Ascending aorta (tissue), 2 donors: ENCODE results near the gene CD3D. TPM values are rescaled to one million over a fixed set of nuclear protein-coding genes. Genes with fewer than 3 reads are reported as not detected.

Source experiments
- DNase-seq, 2 donors: peaks; one replicate each; pipeline ENCODE4 v3.0.0-alpha.2; 2019; ENCODE audit warnings: low spot score in 2 of 2
- H3K27ac ChIP-seq, 2 donors: fragments of 200-600 bp; sonication (generic); one replicate each; pipeline ENCODE4 v1.5.1; 2016 to 2017; ENCODE audit warnings: mild to moderate bottlenecking in 1 of 2
- H3K27me3 ChIP-seq: fragments of 200-600 bp; sonication (generic); one replicate; pipeline ENCODE4 v1.5.1; 2017
- H3K36me3 ChIP-seq, 2 donors: fragments of 200-600 bp; sonication (generic); one replicate each; pipeline ENCODE4 v1.5.1; 2016
- H3K4me1 ChIP-seq, 2 donors: fragments of 200-600 bp; sonication (generic); one replicate each; pipeline ENCODE4 v1.5.1; 2016 to 2017; ENCODE audit warnings: mild to moderate bottlenecking in 1 of 2
- H3K4me3 ChIP-seq, 2 donors: fragments of 200-600 bp; sonication (generic); one replicate each; pipeline ENCODE4 v1.5.1; 2016 to 2017; ENCODE audit warnings: mild to moderate bottlenecking in 1 of 2
- H3K9me3 ChIP-seq, 2 donors: fragments of 200-600 bp; sonication (generic); one replicate each; pipeline ENCODE4 v1.5.1; 2016
- intact Hi-C: fragments of 100-400 bp; cut with DNase I; formaldehyde crosslinking; loops from one replicate; pipeline ENCODE4 v1.15.1; 2023
- total RNA-seq: library from RNA; depleted of rRNA; stranded (reverse); fragments of >200 nt; gene quantifications from one replicate; pipeline ENCODE4 v1.1.0, GENCODE V29; 2016
- TF ChIP-seq, protein P1 (sequence below), 3 experiments: fragments of 200-600 bp in 2 of 3; fragments of 450-650 bp in 1 of 3; sonication (generic) in 2 of 3; IDR thresholded peaks; one replicate each; pipeline ENCODE4 v1.5.1; 2016 to 2019; ENCODE audit warnings: antibody characterized with exemption in 3 of 3, mild to moderate bottlenecking in 1 of 3, moderate library complexity in 1 of 3

Gene CD3D
- total RNA-seq, 1 donor from 2014 or later, result not detected

GRCh38 chr11:118318124-118318523, 24.4 kb downstream of the CD3D start:
- TF ChIP-seq, protein P1, sequence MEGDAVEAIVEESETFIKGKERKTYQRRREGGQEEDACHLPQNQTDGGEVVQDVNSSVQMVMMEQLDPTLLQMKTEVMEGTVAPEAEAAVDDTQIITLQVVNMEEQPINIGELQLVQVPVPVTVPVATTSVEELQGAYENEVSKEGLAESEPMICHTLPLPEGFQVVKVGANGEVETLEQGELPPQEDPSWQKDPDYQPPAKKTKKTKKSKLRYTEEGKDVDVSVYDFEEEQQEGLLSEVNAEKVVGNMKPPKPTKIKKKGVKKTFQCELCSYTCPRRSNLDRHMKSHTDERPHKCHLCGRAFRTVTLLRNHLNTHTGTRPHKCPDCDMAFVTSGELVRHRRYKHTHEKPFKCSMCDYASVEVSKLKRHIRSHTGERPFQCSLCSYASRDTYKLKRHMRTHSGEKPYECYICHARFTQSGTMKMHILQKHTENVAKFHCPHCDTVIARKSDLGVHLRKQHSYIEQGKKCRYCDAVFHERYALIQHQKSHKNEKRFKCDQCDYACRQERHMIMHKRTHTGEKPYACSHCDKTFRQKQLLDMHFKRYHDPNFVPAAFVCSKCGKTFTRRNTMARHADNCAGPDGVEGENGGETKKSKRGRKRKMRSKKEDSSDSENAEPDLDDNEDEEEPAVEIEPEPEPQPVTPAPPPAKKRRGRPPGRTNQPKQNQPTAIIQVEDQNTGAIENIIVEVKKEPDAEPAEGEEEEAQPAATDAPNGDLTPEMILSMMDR (IDR thresholded peaks at IDR 0.05), result no peak
- intact Hi-C loops, result no loop called here
- no peak for DNase-seq
- Histone ChIP-seq H3K27ac (no peak overlapping the region), H3K4me1 (no peaks in the 10 kb centered on the region), H3K4me3 (no peak overlapping the region), H3K9me3 (no peaks in the 10 kb centered on the region), H3K27me3 (no peaks in the 10 kb centered on the region), H3K36me3 (no peaks in the 10 kb centered on the region)

DNA sequence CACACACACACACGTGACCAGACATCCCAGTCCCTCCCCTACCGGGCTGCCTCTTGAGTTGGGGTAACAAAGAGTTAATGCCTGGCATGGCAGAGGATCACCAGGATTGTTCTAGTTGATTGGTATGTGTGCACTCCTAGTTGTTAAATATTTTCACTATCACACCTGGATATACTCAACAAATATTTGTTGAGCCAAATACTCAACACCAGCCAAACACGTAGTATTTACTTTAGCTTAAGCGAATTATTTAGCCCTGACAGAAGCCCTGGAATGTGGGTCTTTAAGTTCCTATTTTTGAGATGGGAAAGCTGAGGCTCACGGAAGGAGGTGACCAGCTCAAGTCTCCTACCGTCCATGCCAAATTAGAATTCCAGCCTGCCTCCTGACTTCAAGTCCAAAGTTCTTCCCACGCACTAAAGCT, 27.5 kb downstream of the CD3D start:
- no peak overlapping the region for H3K27ac ChIP-seq
- no peaks in the 10 kb centered on the region for H3K4me1 ChIP-seq
- no peak overlapping the region for H3K4me3 ChIP-seq
- no peak for DNase-seq
- H3K27me3 ChIP-seq, result no peaks in the 10 kb centered on the region
- H3K36me3 ChIP-seq, result no peaks in the 10 kb centered on the region
- TF ChIP-seq, protein P1 (IDR thresholded peaks at IDR 0.05), result no peak
- no peaks in the 10 kb centered on the region for H3K9me3 ChIP-seq
- intact Hi-C loops, result no loop called here

- intact Hi-C loops, result no loop called here
- Histone ChIP-seq H3K27me3 (no peaks in the 10 kb centered on the region), H3K4me3 (no peak overlapping the region), H3K36me3 (no peaks in the 10 kb centered on the region), H3K27ac (no peak overlapping the region), H3K4me1 (no peaks in the 10 kb centered on the region), H3K9me3 (no peaks in the 10 kb centered on the region)
- DNase-seq, result no peak
- TF ChIP-seq, protein P1 (IDR thresholded peaks at IDR 0.05), result no peak
Measured at GRCh38 chr11:118313242-118313641, 29.3 kb downstream of the CD3D start.

DNA sequence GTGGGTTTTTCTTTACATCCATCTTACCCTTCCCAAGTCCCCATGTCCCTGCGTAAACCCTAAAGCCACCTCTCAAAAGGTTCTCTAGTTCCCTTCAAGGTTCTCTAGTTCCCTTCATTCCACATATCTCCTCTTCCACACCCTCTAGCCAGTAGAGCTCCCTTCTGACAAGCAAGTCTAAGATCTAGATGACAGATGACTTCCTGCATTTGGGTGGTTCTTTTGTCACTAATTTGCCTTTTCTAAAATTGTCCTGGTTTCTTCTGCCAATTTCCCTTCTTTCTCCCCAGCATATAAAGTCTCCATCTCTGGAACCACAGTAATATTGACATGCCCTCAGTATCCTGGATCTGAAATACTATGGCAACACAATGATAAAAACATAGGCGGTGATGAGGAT, 30.2 kb downstream of the CD3D start:
- Histone ChIP-seq H3K9me3 (no peaks in the 10 kb centered on the region), H3K27me3 (no peaks in the 10 kb centered on the region), H3K4me3 (no peak overlapping the region), H3K27ac (no peak overlapping the region), H3K36me3 (no peaks in the 10 kb centered on the region), H3K4me1 (no peaks in the 10 kb centered on the region)
- no peak for DNase-seq
- intact Hi-C loops, result no loop called here
- TF ChIP-seq, protein P1 (IDR thresholded peaks at IDR 0.05), result no peak

DNA sequence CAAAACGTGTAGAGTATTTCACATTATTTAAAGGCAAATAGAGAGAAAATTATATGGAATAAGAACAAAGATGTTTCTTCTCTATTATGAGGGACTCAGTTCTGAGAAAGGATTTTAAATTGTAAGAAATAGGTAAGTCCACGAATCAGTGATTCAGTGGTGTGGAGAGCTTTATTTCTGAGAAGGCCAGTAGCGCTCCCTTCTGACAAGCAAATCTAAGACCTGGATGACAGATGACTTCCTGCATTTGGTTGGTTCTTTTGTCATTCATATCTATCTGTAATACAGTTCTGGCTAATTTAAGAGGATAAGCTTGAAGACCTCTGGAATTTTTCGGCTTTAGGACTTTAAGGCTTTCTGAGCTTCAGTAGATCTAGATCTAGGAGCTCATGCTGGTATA, 31.0 kb downstream of the CD3D start:
- TF ChIP-seq, protein P1 (IDR thresholded peaks at IDR 0.05), result no peak
- intact Hi-C loops, result no loop called here
- no peaks in the 10 kb centered on the region for H3K4me1 ChIP-seq

More for the DNA sequence above, 31.0 kb downstream of the CD3D start:
- DNase-seq, result no peak
- Histone ChIP-seq H3K9me3 (no peaks in the 10 kb centered on the region), H3K27me3 (no peaks in the 10 kb centered on the region), H3K36me3 (no peaks in the 10 kb centered on the region), H3K27ac (no peak overlapping the region), H3K4me3 (no peak overlapping the region)
